Measurements from ENCODE around the gene EFNA4. TPM values are rescaled to one million over a fixed set of nuclear protein-coding genes. Genes with fewer than 3 reads are reported as not detected.

The EFNA4 gene
- total RNA-seq, 1 experiment from 2014 or later = 11.8 TPM

DNA sequence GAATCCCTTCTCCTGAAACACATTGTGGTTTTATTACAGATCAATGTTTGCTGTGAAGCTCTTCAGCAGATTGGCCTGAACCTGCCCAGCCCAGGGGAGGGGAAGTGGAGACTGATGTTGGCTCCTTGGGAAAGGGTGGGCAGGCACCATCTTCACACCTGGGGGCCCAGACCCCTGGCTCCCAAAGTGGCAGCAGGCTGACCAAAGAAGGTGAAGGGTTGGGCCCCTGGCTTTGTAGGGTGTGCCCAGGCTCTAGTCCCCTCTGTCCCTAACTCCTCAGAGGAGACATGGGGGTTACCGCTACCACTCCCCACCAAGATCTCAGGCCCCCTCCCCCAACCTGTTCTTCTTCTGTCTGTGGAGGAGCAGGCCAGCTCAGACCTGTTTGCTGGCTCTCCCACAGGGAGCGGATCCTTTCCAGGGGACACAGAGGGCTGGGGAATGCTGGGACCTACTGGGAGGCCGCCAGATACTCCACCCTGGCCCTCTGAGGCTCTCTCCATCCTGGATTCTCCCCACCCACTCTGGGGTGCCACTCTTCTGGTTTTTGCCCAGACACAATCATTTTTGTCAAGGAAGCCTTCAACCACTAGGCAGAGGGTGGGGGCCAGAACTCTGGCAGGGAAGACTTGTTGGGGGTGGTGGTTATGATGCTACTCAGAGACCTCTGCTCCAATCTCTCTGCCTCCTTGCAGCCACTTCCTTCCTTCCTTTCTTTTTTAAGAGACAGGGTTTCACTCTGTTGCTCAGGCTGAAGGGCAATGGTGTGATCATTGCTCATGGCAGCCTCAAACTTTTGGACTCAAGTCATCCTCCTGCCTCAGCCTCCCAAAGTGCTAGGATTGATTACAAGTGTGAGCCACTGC is 10.1 kb downstream of the EFNA4 start:
- no peak overlapping the region for H2BK20ac ChIP-seq (ENCODE audit: low read depth, low read length, poor library complexity, severe bottlenecking)
- H3K9me3 ChIP-seq (ENCODE audit: control insufficient read depth, low read depth, low read length) = no peaks in the 10 kb centered on the region
- H3K27me3 ChIP-seq (ENCODE audit: insufficient read depth, low read length) = peaks cover 5% of the 10 kb centered on the region; the same call in 1 of the 2 replicates
- no peak overlapping the region for H3T11ph ChIP-seq (ENCODE audit: low read length)
- H3K9ac ChIP-seq (ENCODE audit: extremely low read depth, insufficient read length, low read length) = no peak overlapping the region
- no peak overlapping the region for H3K27ac ChIP-seq (ENCODE audit: insufficient read length, low read depth, low read length)
- no peak overlapping the region for H3K4me2 ChIP-seq (ENCODE audit: insufficient read depth, insufficient read length, low read length)
- H2BK120ac ChIP-seq (ENCODE audit: low read depth, low read length, poor library complexity, severe bottlenecking) = no peak overlapping the region
- no peak overlapping the region for H2BK15ac ChIP-seq (ENCODE audit: low read depth, low read length)
- H3K23ac ChIP-seq (ENCODE audit: insufficient read length, low read depth, low read length) = no peak overlapping the region
- no peak overlapping the region for H2AFZ ChIP-seq (ENCODE audit: low read length)
- peaks cover 3% of the 10 kb centered on the region; the same call in 1 of the 2 replicates for H3K4me1 ChIP-seq (ENCODE audit: insufficient read depth, low read length)
- no peaks in the 10 kb centered on the region for H4K20me1 ChIP-seq (ENCODE audit: control insufficient read depth, insufficient read depth, insufficient read length)
- no peak overlapping the region for H2BK12ac ChIP-seq (ENCODE audit: insufficient read length, low read depth, low read length)
- no peak for TF ChIP-seq CTCF (conservative IDR thresholded peaks at IDR 0.05)
- peaks cover 62% of the 10 kb centered on the region for H3K27me3 Mint-ChIP-seq (ENCODE audit: low read depth)
- WGBS (ENCODE audit: extremely low coverage, insufficient read length, low lambda C conversion rate) = no CpG with 5 or more reads among the region's 3 CpGs
- H2AK5ac ChIP-seq (ENCODE audit: insufficient read length, low read length) = no peak overlapping the region
- no peak overlapping the region for H4K91ac ChIP-seq (ENCODE audit: insufficient read length, low read depth, low read length)
- DNase-seq = no peak
- no peak overlapping the region for H3K14ac ChIP-seq (ENCODE audit: insufficient read depth, low read length)
- H4K8ac ChIP-seq (replicated peaks; ENCODE audit: insufficient read length, low read depth, low read length) = no peak overlapping the region
- H3K27ac Mint-ChIP-seq = no peak overlapping the region
- H3K79me1 ChIP-seq (ENCODE audit: insufficient read depth, low read depth, low read length, poor library complexity, severe bottlenecking) = no peaks in the 10 kb centered on the region
- no peak overlapping the region for H3K56ac ChIP-seq (ENCODE audit: insufficient read length, low read depth, low read length)
- H3K18ac ChIP-seq (ENCODE audit: insufficient read length, low read depth, low read length) = no peak overlapping the region
- H3K4me3 Mint-ChIP-seq = no peak overlapping the region
- no peaks in the 10 kb centered on the region for H3K79me2 ChIP-seq (ENCODE audit: insufficient read depth, low read length)
- peaks cover 34 to 56% of the 10 kb centered on the region in 2 experiments for H3K4me1 Mint-ChIP-seq
- H3K23me2 ChIP-seq (ENCODE audit: insufficient read length, low read depth, low read length, poor library complexity, severe bottlenecking) = peaks cover 9% of the 10 kb centered on the region
- no peak overlapping the region for H4K5ac ChIP-seq (ENCODE audit: insufficient read length, low read depth, low read length)
- no peaks in the 10 kb centered on the region for H3K9me3 Mint-ChIP-seq
- H3K4ac ChIP-seq (ENCODE audit: low read depth, low read length) = no peak overlapping the region
- peaks cover 1 to 6% (median 5%) of the 10 kb centered on the region in 3 experiments; a peak in 6 of 7 replicates for H3K36me3 Mint-ChIP-seq (ENCODE audit: insufficient read depth in 1 of 3, low read depth in 3 of 3)
- no peak overlapping the region for H2BK5ac ChIP-seq (ENCODE audit: insufficient read length, low read length)

All from H9 (cell line).